Activated CD4-positive, CD25-positive, alpha-beta regulatory T cell (primary cell): ENCODE measurements around the gene FASTKD1.
A peak's percentile ranks its signal among the peaks of the same experiment; 100 is the strongest.
"Not testable (repeated sequence)": the region's sequence is repeated elsewhere in the genome, so short reads cannot be mapped to it uniquely, and the experiment has no call there.

ENCODE experiments used
- DNase-seq, 4 experiments: peaks; one replicate each; lab custom pipeline; 2025; lab: John Stamatoyannopoulos, UW

Gene FASTKD1, protein sequence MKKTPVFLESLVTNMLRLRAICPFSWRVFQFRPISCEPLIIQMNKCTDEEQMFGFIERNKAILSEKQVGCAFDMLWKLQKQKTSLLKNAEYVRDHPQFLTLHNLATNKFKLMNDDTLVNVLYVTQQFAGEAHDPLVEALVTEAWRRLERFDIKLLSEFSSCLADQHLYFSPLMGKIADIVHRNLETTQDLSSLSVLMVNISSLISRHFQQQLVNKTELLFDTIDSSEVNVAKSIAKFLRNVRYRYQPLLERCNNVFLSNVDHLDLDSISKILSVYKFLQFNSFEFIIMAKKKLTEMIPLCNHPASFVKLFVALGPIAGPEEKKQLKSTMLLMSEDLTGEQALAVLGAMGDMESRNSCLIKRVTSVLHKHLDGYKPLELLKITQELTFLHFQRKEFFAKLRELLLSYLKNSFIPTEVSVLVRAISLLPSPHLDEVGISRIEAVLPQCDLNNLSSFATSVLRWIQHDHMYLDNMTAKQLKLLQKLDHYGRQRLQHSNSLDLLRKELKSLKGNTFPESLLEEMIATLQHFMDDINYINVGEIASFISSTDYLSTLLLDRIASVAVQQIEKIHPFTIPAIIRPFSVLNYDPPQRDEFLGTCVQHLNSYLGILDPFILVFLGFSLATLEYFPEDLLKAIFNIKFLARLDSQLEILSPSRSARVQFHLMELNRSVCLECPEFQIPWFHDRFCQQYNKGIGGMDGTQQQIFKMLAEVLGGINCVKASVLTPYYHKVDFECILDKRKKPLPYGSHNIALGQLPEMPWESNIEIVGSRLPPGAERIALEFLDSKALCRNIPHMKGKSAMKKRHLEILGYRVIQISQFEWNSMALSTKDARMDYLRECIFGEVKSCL

DNA sequence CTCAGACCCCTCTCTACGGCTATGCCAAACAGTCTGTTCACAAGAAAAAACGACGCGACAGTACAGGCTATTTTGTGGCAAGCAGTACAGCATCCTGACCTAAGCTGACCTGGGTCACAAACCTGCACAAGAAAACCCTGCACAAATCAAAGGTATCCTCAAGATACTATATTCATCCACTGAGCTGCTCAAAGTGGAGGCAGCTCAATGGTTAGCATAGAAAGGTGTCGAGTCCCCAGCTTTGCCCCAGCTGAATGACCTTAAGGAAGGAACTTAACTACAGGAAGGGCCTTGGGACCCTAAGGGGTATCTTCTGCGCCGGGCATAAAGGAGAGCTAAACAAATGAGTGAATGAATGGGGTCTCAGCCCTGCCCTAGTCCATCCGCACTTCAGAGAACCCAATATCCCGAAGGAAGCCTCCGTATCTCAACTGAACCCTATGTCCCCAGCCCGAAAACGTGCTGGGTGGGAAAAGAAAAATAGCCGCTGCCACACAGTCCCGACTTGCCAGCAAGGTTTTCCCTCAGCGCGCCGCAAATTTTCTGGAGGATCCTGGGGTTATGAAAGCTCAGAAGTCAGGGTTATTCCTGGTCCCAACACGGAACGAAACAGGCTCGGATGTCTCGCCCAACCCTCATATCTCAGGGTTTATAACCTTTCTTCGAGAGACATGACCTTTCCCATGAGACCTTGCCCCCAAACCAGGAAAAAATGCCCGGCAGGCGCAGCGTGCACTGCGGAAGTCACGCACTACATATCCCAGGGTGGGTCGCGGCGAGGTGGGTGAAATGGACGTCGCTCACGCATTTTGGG lies at the start of gene FASTKD1:
TSS of gene FASTKD1 (minus strand) at position 706 of the 814 bp plus-strand sequence. CDS start 1,836 bp downstream, outside the sequence.
- DNase-seq, result peak; percentile 59 to 72 (median 62)

DNA sequence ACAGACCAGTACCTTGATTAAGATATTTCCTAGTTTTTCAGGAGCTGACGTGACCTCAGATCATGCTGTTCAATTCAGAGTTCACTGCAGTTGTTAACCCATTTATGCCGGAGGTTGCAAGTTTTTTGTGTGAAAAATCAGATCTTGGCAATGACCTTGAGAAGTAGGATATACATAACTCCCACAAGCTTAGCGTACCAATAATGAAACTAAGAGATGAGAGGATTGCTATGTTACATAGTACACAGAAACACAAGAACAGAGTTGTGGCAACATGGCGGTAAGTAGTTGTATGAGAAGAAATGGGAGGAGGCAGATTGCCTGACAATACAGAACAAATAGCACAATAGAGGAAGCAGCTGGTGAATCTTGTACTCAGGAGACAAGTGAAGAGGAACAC lies 49.6 kb upstream of the FASTKD1 start:
- DNase-seq, result no peak

DNA sequence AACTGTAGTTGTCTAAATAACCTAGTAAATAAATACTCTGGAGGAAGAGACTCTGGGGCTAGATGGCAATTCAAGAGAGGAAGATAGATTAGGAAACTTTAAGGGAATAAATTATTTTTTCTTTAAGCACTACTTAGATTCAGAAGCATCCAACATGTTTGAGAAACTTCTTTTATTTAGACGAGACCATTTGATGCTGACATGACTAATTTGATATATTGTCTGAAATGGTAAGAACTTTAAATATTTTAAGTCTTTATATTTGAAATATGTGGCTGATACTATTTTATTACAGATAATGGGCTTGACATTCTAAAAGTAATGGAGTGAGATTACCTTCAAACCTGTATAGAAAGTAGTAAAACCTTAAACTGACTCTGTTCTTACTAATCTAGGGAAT lies 46.8 kb upstream of the FASTKD1 start:
- no peak for DNase-seq

DNA sequence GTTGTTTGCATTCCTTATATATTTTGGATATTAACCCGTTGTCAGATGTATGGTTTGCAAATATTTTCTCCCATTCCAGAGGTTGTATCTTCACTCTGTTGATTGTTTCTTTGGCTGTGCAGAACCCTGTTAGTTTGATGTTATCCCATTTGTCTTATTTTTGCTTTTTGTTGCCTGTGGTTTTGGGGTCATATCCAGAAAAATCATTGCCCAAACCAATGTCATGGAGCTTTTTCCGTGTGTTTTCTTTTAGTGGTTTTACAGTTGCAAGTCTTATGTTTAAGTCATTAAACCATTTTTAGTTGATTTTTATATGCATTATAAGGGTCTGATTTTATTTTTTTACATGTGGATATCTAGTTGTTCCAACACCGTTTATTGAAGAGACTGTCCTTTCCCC lies 46.3 kb upstream of the FASTKD1 start:
- no peak for DNase-seq

DNA sequence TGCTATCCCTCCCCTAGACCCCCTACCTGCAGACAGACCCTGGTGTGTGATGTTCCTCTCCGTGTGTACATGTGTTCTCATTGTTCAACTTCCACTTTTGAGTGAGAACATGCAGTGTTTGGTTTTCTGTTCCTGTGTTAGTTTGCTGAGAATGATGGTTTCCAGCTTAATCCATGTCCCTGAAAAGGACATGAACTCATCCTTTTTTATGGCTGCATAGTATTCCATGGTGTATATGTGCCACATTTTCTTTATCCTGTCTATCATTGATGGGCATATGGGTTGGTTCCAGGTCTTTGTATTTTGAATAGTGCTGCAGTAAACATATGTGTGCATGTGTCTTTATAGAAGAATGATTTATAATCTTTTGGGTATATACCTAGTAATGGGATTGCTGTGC lies 42.3 kb upstream of the FASTKD1 start:
- DNase-seq, result not testable (repeated sequence)

DNA sequence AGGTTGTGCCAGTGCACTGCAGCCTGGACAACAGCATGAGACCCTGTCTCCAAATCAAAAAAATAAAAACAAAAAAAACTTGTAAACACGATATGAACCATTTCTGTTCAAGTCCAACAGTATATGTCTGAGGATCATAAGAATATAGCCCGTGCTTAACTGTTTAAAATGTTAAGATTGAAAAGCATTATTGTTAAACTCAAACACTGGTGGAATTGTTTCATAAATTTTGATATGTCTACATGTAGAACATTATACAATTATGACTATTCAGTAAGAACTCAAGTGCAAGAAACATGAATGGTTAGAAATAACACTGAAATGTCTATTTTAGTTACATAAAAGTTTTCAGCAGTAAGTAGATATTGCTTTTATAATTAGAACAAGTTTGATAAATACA lies 40.2 kb upstream of the FASTKD1 start:
- DNase-seq, result no peak

DNA sequence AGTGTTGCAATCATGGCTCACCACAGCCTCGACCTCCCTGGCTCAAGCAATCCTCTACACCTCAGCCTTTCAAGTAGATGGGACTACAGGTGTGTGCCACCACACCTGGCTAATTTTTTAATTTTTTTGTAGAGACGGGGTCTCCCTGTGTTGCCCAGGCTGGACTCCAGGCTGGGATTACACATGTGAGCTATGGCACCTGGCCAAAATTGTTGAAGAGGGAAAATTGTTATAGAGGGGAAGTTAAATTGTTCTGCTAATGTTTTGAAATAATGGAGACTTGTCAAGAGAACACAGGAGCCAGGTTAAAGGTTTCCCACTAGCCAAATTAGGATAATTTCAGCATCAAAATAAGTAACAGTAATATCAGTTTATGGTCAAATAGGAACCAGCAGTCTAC lies 35.6 kb upstream of the FASTKD1 start:
- DNase-seq, result no peak

DNA sequence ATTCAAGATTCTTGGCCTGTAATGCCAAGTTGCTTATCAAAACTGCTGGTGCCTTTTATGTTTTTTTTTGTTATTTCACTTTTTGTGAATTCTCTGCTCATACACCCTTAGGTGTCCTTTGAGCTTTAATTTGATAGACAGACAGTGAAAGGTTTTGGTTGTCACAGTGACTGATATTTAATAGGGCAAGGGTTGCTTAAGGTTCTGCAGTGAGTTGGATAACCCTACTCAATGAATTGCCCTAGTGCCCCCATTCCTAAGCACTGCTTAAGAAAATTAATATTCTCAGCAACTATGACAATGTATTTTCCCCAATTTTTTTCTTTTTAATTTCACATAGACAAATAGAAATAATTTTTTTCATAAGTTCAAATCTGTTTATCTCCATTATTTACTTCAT lies 25.9 kb upstream of the FASTKD1 start:
- DNase-seq, result no peak

DNA sequence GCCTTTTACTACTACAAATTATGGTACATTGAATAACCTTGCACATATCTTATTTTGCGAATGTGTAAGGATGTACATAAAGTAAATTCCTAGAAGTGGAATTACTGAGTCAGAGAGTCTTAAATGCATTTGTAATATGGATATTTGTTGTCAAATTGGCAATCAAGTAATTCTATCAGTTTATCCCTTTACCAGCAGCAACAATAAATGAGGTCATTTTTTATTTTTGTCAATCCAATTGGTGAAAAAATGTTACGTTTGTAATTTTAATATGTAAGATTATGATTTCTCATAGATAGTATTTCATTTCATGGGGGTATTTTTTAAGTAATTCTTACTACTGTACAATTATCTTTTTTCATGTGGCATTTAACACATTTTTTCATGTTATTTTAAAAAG lies 25.3 kb upstream of the FASTKD1 start:
- DNase-seq, result no peak

DNA sequence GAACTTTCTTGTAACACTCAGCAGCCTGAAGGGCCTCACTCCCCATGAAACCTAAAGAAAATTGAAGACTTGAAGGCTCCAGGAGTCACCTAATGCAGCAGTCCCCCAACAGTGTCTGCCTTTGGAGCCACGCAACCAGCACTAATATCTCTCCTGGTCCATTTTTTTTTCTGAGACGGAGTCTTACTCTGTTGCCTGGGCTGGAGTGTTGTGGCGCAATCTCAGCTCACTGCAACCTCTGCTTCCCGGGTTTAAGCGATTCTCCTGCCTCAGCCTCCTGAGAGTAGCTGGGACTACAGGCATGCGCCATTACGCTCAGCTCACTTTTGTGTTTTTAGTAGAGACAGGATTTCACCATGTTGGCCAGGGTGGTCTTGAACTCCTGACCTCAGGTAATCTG lies 22.9 kb upstream of the FASTKD1 start:
- DNase-seq, result not testable (repeated sequence)

DNA sequence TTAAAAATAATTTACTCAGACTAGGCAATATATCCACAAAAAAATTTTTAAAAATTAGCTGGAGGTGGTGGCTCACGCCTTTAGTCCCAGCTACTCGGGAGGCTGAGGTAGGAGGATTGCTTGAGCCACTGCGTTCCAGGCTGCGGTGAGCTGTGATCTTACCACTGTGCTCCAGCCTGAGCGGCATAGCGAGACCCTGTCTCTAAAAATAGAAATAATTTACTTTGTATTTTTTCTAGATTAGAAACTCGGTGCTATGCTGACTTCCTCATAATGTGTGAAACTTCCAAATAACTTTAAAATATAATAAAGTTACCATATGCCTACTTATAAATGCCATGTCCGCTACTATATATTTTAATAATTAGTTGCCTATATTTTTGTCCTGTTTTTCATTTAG lies 17.1 kb upstream of the FASTKD1 start:
- no peak for DNase-seq

DNA sequence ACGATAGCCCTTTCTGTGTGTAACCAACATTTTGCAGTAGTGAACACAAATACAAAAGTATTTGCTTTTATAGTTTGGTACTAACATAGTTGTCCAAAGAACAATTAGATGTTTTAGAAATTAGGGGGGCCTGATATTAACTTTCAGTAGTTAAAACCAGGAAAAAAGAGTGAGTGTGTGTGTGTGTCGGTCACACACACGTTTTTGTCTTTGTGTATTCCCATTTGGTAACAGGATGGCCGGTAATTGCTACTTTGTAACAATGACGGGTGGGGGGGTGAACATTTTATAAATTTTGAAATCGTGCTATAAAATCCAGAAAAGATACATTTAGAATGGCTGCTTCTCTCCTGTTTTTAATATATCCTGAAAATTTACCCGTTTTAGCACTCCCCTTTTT lies 12.0 kb upstream of the FASTKD1 start:
- DNase-seq, result no peak

DNA sequence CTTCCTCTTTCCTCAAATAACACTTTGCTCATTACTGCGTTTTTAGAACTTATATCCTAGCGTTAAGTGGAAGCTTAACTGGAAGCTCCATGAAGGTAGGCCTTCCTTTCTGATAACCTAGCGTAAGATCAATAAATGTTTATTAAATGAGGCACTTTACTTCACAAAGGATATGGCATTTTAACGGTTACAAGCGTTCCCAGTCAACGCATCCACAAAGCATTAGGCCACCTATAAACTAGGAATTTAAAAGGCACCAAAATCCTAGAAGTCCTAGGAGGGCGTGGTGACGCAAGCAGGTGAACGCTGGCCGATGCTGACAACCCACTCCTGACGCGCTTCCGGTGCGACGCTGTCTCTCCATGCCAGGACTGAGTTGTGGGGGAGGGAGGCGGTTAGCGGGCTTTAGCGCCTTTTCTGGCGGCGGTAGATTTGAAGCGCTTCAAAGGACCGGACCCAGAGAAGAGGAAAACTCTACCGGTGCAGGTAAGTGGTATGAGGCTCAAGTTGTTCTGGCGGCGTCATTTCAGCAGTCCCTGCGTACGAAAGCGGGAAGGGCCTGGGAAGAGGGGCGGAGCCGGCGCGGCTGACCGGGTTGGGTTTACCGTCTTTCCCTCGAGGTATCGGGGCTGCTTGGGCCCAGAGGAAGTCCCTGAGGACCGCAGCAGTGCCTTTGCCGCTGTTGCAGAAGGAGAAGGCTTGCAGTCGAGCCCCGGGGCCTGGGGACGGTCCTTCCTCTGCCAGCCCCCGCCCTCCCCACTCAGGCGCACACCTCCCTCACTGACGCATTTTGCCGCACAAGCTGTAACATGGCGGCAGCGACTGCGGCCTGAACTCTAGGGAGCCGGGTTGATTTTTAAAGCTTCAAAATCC lies 10.6 kb upstream of the FASTKD1 start, which contains the start of gene PPIG:
TSS of gene PPIG (plus strand) at position 347 of the 873 bp plus-strand sequence. CDS start 19,691 bp downstream, outside the sequence.
- DNase-seq, result peak; percentile 50 to 76 (median 70)

DNA sequence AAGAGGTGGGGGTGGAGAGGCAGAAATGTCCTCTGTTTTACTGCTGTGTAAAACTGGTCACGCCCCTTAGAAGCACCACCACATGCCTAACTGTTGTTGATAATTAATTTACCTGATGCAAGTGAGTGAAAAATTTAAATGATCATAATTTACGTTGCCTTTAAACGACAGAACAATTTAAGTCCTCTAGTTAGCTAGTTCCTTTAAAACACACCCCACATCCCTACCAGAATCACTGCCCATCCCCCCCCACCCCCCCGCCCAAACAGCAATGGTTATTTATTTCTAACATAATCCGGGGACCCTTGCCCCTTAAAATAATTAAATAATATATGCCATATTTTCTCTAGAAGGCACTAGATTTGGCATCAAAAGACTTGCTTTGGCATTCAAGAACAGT lies 9.9 kb upstream of the FASTKD1 start:
- DNase-seq, result no peak

DNA sequence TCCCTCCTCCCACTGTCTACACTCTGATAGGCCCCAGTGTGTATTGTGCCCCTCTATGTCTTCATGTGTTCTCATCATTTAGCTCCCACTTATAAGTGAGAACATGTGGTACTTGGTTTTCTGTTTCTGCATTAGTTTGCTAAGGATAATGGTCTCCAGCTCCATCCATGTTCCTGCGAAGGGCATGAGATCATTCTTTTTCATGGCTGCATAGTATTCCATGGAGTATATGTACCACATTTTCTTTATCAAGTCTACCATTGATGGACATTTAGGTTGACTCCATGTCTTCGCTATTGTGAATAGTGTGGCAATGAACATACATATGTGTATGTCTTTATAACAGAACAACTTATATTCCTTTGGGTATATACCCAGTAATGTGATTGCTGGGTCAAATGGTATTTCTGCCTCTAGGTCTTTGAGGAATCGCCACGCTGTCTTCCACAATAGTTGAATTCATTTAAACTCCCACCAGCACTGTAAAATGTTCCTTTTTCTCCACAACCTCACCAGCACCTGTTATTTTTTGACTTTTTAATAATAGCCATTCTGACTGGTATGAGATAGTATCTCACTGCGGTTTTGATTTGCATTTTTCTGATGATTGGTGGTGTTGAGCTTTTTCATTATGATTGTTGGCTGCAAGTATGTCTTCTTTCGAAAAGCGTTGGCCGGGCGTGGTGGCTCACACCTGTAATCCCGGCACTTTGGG lies 9.0 kb upstream of the FASTKD1 start:
- DNase-seq, result not testable (repeated sequence)

DNA sequence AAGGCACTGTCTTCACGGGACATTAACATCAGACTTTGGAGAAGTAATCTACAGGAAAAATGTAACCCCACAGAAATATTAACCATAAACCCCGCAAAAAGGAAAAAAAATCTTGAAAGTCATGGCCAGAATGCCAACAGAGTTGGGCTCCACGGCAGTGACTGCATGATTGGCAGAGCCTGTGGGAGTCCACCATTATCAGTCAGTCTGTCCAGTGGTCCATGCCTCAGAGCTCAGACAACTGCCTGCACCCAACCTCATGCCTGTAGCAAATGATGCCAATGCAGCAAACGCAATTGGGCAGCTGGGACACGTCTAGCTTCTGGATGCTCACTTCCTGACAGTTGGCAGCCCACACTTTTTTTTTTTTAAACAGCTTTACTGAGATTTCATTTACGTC lies 5.4 kb upstream of the FASTKD1 start:
- no peak for DNase-seq

DNA sequence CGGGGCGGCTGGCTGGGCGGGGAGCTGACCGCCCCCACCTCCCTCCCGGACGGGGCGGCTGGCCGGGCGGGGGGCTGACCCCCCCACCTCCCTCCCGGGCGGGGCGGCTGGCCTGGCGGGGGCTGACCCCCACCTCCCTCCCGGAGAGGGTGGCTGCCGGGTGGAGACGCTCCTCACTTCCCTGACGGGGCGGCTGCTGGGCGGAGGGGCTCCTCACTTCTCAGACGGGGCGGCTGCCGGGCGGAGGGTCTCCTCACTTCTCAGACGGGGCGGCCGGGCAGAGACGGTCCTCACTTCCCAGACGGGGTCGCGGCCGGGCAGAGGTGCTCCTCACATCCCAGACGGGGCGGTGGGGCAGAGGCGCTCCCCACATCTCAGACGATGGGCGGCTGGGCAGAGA lies 1.6 kb upstream of the FASTKD1 start:
- DNase-seq, result not testable (repeated sequence)

DNA sequence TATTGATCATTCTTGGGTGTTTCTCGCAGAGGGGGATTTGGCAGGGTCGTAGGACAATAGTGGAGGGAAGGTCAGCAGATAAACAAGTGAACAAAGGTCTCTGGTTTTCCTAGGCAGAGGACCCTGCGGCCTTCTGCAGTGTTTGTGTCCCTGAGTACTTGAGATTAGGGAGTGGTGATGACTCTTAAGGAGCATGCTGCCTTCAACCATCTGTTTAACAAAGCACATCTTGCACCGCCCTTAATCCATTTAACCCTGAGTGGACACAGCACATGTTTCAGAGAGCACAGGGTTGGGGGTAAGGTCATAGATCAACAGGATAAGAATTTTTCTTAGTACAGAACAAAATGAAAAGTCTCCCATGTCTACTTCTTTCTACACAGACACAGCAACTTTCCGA lies 874 bp upstream of the FASTKD1 start:
- DNase-seq, result not testable (repeated sequence)

DNA sequence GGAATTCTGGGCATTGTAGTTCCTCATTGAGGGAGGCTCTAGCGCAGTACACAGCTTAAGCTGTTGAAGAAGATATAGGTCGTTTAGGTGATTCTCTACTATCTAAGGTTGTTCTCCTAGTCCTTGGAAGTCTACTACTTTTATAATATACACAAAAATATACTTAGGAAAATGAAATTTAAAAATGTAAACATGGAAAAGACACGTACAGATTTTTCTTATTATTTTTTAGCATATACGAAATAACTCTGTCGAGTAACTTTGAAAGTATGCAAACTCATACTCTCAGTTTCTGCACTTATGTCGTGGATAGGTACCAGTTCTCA lies 272 bp upstream of the FASTKD1 start:
- no peak for DNase-seq

DNA sequence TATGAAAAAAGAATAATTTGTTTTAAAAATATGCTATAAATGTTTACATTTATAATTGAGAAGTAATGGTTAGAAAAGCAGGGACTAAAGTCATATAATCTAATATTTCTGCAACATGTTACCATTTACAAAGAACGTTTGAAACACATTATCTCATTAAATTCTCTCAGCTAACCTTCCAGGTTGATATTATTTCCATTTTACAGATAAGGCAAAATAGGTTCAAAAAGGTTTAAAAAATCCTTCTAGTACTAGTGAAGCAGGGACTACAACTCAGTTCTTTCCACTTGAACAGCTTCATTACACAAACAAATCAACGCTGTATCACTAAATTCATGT lies 875 bp downstream of the FASTKD1 start:
- DNase-seq, result no peak

DNA sequence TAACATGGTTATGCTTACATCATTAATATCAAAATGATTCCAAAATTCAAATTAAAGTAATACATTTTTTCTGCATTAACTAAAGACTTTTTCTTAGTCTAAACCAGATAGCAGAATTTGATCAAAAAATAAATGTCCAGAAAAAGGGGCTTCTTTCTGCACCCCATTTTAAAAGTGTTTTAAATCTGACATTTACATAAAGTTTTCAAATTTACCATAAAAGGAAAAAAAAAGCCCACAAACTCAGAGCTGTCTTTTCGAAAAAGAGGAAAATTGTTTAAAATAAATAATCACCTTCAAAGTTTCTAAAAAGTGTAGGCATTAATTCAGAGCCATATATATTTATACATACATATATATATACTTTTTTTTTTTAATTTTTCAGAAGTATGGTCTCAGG lies 1.5 kb downstream of the FASTKD1 start:
- DNase-seq, result no peak
